NT2/D1 (cell line): ENCODE measurements around the gene IRX3.

Experiments used
- SUZ12 ChIP-seq: IDR thresholded peaks from 2 replicates; pipeline ENCODE4 v1.6.1; 2011; ENCODE audit not compliant: insufficient read length, insufficient read depth; ENCODE audit errors: extremely low read depth
- ZNF274 ChIP-seq: IDR thresholded peaks from 2 replicates; pipeline ENCODE4 v1.6.1; 2011; ENCODE audit warnings: mild to moderate bottlenecking, low read depth, low read length

DNA sequence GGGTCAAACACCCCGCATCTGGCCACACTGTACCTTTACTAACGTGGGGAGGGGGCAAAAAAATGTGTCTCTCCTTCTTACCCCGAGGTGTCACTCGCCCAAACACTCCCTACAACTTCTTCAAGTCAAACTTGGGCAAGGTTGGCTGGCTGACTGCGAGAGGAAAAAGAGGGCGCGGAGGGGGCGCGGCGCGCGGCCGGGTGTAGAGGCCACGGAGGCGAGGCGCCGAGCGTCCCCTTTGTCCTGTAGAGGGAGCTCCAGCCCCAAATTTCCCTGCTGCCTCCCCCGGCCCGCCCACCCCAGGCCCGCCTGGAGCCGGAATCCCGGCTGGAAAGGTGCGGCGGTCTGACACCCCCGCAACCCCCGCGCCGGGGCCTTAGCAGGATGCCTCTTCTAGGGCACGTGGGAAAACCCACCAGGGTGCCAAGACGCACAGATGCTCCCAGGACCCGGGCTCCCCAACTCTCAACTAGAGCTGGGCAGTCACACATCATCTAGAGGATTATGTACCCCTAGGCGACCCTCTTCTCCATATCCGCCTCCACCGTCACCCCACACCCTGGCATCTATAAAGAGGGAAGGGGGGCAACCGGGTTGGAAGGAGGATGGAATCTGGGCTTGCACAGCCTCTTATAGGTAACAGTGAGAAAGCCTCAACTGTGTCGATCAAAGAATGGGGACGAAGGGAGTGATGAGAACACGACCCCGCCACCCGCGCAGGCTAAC lies 4.2 kb downstream of the IRX3 start:
- TF ChIP-seq SUZ12 = peak; percentile 69
- TF ChIP-seq ZNF274 = no peak
